HG03354 (cell line): ENCODE results near the gene NFAT5.

Experiments
- ATAC-seq: cut with Tn5 transposase; IDR thresholded peaks from one replicate; pipeline ENCODE4 v1.9.1; 2021; ENCODE audit warnings: mild to moderate bottlenecking; ENCODE audit not compliant: unreplicated experiment, poor library complexity, severe bottlenecking

The NFAT5 gene

DNA sequence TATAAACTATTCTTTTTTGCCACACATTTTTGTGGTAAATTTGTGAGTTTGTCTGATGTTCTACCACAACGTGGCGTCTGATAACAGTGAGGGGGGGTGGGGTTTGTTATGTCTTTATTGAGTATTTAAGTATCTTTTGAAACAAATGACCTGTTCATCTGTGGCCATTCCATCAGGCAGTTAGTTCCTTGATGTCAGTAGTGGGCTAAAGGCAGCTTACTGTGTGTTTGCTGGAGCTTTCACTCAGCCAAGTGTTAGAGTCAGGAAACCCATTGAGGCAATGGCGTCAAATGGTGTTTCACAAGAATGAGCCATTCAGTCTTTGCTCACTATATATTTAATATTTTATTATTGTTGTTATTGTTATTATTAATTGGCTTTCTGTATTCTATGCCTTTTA lies 132.6 kb downstream of the NFAT5 start:
- no peak for ATAC-seq

GRCh38 chr16:69699915-69700314 lies 134.1 kb downstream of the NFAT5 start:
- ATAC-seq = no peak

DNA sequence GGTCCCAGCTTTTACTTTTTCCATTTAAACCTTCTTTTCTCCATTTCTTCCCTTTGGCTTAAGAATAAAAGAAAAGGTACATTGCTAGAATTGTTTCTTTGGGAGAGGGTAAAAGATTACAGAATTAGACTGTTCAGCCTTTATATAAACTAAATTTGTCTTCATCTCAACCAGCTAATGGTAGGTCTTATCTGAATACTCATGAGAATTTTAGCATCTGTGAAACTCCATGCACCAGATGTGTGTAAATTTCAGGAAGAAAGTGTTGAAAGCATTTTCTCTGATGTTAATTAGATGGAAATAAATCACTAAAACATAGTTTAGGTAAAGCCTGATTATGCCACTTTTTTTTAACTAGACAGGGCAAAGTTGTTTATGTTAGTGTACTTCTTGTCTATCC lies 135.7 kb downstream of the NFAT5 start:
- no peak for ATAC-seq

GRCh38 chr16:69701866-69702265 lies 136.1 kb downstream of the NFAT5 start:
- ATAC-seq = no peak

DNA sequence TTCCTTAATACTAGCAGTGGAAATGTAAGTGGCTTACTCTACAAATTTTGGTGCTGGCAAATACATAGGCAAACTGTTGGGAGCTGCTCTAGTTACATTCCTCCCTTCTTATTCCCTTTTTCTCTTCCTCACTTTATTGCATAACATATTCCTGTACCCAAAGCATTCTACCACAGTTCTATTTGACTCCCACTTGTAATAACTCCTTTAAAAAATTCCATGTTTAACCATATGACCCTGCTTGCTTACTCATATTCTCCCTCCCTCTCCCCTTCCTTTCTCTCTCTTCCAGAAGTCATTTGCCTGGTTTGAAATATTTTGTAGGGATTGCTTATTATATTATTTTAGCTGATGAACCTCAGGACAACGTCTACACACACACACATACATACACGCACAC lies 137.9 kb downstream of the NFAT5 start:
- ATAC-seq = no peak

DNA sequence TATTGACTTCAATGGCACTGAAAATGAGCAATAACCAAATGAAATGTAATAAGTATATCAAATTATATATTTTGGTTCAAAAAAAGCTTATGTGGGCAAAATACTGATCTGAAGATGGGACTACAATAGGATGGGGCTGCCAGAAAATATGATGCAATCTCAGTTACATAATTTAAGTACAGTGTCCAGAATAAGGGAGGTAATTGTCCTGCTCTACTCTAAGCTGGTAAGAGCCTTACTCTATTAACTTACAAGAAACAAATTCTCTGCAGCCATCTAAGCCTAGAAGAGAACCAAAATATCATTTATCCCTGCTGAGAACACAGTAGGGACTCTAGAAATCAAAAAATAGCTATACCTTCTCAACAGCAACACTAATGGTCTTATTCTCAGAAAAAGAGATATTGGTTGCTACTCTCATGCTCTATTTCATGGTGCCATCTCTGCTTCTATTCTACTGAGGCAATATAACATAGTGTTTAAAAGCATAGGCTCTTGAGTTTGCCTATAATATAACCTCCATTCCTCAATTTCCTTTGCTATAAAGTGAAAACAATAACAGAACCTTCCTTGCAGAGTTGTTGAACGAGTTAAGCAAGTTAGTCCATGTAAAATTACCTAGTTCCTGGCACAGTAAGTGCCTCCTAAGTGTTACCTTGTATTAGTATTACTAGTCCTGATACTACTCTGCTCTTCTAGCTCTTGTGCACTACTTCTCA lies 140.6 kb downstream of the NFAT5 start:
- ATAC-seq = no peak

DNA sequence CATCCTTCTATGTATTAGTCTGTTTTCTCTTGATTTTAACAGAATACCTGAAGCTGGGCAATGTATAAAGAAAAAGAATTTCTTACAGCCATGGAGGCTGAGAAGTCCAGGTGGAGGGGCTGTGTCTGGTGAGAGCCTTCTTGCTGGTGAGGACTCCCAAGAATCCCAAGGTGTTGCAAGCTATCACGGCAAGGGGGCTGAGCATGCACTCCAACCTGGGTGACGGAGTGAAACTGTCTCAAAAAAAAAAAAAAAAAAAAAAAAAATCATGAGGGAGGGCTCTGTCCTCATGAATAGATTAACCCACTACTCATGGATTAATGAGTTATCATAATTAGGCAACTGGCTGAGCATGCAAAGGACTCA lies 141.2 kb downstream of the NFAT5 start:
- no peak for ATAC-seq

GRCh38 chr16:69707920-69708683 lies 142.3 kb downstream of the NFAT5 start:
- ATAC-seq = no peak

GRCh38 chr16:69709456-69710084 lies 143.8 kb downstream of the NFAT5 start:
- no peak for ATAC-seq

GRCh38 chr16:69711115-69711740 lies 145.5 kb downstream of the NFAT5 start:
- no peak for ATAC-seq

- ATAC-seq = no peak
Measured at GRCh38 chr16:69712277-69712676, 146.5 kb downstream of the NFAT5 start.

DNA sequence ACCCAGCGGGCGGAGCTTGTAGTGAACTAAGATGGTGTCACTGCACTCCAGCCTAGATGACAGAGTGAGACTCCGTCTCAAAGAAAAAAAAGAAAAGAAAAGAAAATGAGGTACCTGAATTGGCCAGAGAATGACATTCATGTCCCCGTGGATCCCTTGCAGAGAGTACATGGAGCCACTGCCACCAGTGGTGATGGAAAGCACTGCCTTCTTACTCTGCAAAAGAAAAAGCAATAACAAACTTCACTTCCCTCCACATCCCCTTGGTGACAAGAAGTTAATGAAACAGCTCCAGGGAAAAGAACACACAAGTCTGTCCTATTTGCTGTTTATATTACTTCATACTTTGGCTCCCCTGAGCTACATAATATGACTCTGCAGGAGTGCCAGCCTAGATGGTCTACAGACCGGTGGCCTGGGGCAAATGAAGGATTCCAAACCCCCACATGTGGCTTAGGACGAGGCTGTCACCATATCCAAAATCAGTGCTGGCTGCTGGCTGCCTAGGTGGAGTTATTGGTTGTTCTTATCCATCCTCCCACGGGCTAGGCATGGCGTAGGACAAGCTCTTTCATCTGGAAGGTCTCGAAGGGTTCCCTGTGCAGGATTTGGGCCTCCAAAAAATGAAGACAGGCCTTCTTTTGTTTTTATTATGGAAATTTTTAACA lies 147.3 kb downstream of the NFAT5 start:
- ATAC-seq = no peak

DNA sequence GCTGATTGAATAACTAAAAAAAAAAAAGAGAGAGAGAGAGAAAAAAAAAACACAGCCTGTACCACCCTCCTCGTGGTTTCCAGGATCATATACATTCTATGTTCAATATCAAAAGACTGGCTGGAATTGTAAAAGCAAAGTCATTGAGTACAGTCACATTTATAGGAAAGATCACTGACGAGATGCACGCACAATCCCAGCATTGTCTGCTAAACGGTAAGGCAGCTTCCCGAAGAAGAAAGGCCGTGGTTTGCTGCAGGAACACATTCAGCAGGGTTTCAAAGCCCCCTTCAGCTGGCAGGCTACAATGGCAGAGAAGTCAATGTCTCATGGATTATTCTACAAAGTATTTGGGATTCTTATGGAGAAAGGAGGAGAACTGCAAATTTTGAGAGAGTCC lies 151.3 kb downstream of the NFAT5 start:
- ATAC-seq = no peak

- no peak for ATAC-seq
Measured at GRCh38 chr16:69718111-69718764, 152.5 kb downstream of the NFAT5 start.

- ATAC-seq = no peak
Measured at GRCh38 chr16:69720822-69721430, 155.2 kb downstream of the NFAT5 start.

DNA sequence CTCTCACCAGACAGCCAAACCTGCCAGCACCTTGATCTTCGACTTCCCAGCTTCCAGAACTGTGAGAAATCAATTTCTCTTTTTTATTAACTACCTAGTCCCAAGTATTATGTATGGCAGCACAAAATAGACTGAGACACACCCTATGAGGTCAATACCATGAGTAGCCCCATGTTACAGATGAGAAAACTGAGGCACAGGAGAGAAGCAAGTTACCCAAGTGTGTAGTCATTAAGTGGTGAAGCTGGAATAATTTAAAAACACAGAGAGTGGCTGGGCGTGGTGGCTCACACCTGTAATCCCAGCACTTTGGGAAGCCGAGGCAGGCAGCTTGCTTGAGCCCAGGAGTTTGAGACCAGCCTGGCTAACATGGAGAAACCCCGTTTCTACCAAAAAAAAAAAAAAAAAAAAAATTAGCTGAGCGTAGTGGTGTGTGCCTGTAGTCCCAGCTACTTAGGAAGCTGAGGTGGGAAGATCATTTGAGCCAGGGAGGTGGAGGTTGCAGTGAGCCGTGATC lies 155.7 kb downstream of the NFAT5 start:
- ATAC-seq = no peak

DNA sequence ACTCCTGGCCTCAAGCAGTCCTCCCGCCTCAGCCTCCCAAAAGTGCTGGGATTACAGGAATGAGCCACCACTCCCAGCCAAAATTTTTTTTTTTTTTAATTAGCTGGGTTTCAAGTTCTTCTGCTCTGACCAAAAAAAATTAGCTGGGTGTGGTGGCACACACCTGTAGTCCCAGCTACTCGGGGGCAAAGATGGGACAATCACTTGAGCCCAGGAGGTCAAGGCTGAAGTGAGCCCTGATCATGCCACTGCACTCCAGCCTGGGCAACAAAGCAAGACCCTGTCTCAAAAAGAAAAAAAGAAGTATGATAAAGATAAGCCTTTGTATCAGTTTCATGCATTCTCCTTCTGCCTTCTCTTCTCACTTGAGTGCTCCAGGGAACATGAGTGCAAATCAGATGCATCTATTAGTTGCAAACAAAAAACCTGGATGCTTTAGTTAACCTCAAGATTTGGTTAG lies 158.7 kb downstream of the NFAT5 start:
- ATAC-seq = no peak

GRCh38 chr16:69724981-69725479 lies 159.3 kb downstream of the NFAT5 start:
- no peak for ATAC-seq
